ENCODE data around the gene TSC2. TPM values are rescaled to one million over a fixed set of nuclear protein-coding genes. Genes with fewer than 3 reads are reported as not detected.
"Not testable (repeated sequence)": the region's sequence is repeated elsewhere in the genome, so short reads cannot be mapped to it uniquely, and the experiment has no call there.

TSC2 gene
- total RNA-seq, 1 donor from 2014 or later, result 67.8 TPM

GRCh38 chr16:2027024-2028010 is 20.5 kb upstream of the TSC2 start:
- no peak for DNase-seq
- intact Hi-C loops (cut with DNase I), result no loop called here
- no peak for ATAC-seq (ENCODE audit: poor library complexity)

- DNase-seq, result no peak
- intact Hi-C loops (cut with DNase I), result no loop called here
- ATAC-seq (ENCODE audit: poor library complexity), result no peak
Observed at GRCh38 chr16:2028146-2028545, 19.6 kb upstream of the TSC2 start.

GRCh38 chr16:2028620-2029220 is 19.1 kb upstream of the TSC2 start:
- ATAC-seq (ENCODE audit: poor library complexity) (no peak), DNase-seq (no peak)
- intact Hi-C loops (cut with DNase I), result no loop called here

- no peak for DNase-seq
- intact Hi-C loops (cut with DNase I), result no loop called here
- ATAC-seq (ENCODE audit: poor library complexity), result no peak
Observed at GRCh38 chr16:2029350-2029749, 18.4 kb upstream of the TSC2 start.

GRCh38 chr16:2030036-2030435 is 17.7 kb upstream of the TSC2 start:
- DNase-seq, result no peak
- ATAC-seq (ENCODE audit: poor library complexity), result no peak
- intact Hi-C loops (cut with DNase I), result no loop called here

GRCh38 chr16:2031081-2031577 is 16.7 kb upstream of the TSC2 start:
- ATAC-seq (ENCODE audit: poor library complexity) (no peak), DNase-seq (peak; percentile 75)
- intact Hi-C loops (cut with DNase I), result no loop called here

- ATAC-seq (ENCODE audit: poor library complexity), result peak; percentile 11
- peak; percentile 65 for DNase-seq
- intact Hi-C loops (cut with DNase I), result no loop called here
Observed at GRCh38 chr16:2032285-2033056, 15.3 kb upstream of the TSC2 start.

GRCh38 chr16:2033057-2033908 is 14.5 kb upstream of the TSC2 start:
- DNase-seq, result peak; percentile 79
- ATAC-seq (ENCODE audit: poor library complexity), result peak; percentile 62
- intact Hi-C loops (cut with DNase I), result no loop called here

GRCh38 chr16:2033909-2034695 is 13.7 kb upstream of the TSC2 start:
- DNase-seq; intact Hi-C loops (cut with DNase I); ATAC-seq (ENCODE audit: poor library complexity): not testable (repeated sequence)

- DNase-seq, result no peak
- intact Hi-C loops (cut with DNase I), result no loop called here
- ATAC-seq (ENCODE audit: poor library complexity), result no peak
Observed at GRCh38 chr16:2034696-2035430, 12.9 kb upstream of the TSC2 start.

GRCh38 chr16:2035431-2036199 is 12.2 kb upstream of the TSC2 start:
- ATAC-seq (ENCODE audit: poor library complexity), result peak; percentile 9
- intact Hi-C loops (cut with DNase I), result no loop called here
- peak; percentile 84 for DNase-seq

- DNase-seq (no peak), ATAC-seq (ENCODE audit: poor library complexity) (no peak)
- intact Hi-C loops (cut with DNase I), result no loop called here
Observed at GRCh38 chr16:2036200-2036966, 11.4 kb upstream of the TSC2 start.

GRCh38 chr16:2037115-2037514 is 10.7 kb upstream of the TSC2 start:
- intact Hi-C loops (cut with DNase I), result no loop called here
- ATAC-seq (ENCODE audit: poor library complexity) (no peak), DNase-seq (no peak)

- ATAC-seq (ENCODE audit: poor library complexity), result no peak
- intact Hi-C loops (cut with DNase I), result no loop called here
- no peak for DNase-seq
Observed at GRCh38 chr16:2037647-2038381, 10.0 kb upstream of the TSC2 start.
